ENCODE results near the gene VAPA. TPM values are rescaled to one million over a fixed set of nuclear protein-coding genes. Genes with fewer than 3 reads are reported as not detected.
A peak's percentile ranks its signal among the peaks of the same experiment; 100 is the strongest.

Gene VAPA
- total RNA-seq, 2 experiments from 2014 or later: 146 to 152 TPM

GRCh38 chr18:9927392-9928063 is 13.7 kb downstream of the VAPA start:
- Mint-ChIP-seq H3K4me1 (ENCODE audit: low read depth) (peaks cover 73% of the 10 kb centered on the region), H3K27me3 (no peaks in the 10 kb centered on the region), H3K36me3 (ENCODE audit: low read depth) (peaks cover 12% of the 10 kb centered on the region), H3K27ac (peak overlapping the region; percentile 63), H3K9me3 (no peaks in the 10 kb centered on the region), H3K4me3 (no peak overlapping the region)
- ATAC-seq (no peak), DNase-seq (no peak)
- POLR2A ChIA-PET: interaction anchor here (0.8 to 1.5 kb wide), 3 partner anchors 13 to 15 kb away, joined by 3 to 4 read pairs (median 4); partner anchors contain the start of gene VAPA
- CTCF ChIA-PET: interaction anchor here (1.2 to 1.4 kb wide), 3 partner anchors 12 to 23 kb away, joined by 3 to 4 read pairs (median 4); no protein-coding TSS in a partner anchor
- TF ChIP-seq, protein P1, sequence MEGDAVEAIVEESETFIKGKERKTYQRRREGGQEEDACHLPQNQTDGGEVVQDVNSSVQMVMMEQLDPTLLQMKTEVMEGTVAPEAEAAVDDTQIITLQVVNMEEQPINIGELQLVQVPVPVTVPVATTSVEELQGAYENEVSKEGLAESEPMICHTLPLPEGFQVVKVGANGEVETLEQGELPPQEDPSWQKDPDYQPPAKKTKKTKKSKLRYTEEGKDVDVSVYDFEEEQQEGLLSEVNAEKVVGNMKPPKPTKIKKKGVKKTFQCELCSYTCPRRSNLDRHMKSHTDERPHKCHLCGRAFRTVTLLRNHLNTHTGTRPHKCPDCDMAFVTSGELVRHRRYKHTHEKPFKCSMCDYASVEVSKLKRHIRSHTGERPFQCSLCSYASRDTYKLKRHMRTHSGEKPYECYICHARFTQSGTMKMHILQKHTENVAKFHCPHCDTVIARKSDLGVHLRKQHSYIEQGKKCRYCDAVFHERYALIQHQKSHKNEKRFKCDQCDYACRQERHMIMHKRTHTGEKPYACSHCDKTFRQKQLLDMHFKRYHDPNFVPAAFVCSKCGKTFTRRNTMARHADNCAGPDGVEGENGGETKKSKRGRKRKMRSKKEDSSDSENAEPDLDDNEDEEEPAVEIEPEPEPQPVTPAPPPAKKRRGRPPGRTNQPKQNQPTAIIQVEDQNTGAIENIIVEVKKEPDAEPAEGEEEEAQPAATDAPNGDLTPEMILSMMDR (IDR thresholded peaks at IDR 0.05): no peak
- intact Hi-C loops (cut with micrococcal nuclease): no loop called here

- no peak for ATAC-seq
- H3K4me1 Mint-ChIP-seq (ENCODE audit: low read depth): peaks cover 63% of the 10 kb centered on the region
Measured at GRCh38 chr18:9928646-9929259, 14.9 kb downstream of the VAPA start.

DNA sequence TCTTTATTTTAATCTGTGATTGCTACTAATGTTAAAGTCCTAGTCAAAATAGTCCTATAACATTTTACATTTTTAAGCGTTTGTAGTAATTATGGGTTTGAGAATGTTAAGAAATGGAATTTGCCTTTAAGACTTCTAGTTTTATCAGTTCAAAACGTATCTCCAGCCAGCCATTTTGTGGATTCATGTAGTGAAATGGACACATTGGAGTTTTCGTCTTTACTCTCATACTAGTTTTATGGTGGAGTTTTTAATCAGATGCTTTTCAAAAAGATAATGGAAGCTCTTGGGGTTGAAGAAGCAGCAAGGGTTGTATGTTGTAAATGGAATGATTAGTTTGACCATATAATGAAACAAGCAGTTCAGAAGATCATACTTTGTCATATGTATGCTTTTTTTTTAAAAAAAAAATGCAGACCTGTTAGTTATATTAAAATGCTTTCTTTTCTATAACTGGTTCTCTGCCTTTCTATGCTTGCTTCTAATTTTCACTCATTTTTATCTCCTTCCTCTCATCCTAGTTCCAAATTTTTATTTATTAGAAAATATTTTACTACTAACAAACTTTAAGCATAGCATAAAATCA is 16.6 kb downstream of the VAPA start:
- intact Hi-C loops (cut with micrococcal nuclease): no loop called here
- no peak overlapping the region for H3K4me3 Mint-ChIP-seq
- POLR2A ChIA-PET: interaction anchor here (0.6 kb wide), 1 partner anchor 92 kb away, joined by 3 read pairs; no protein-coding TSS in a partner anchor

More at GRCh38 chr18:9928646-9929259, 14.9 kb downstream of the VAPA start:
- TF ChIP-seq, protein P1 (IDR thresholded peaks at IDR 0.05): no peak
- intact Hi-C loops (cut with micrococcal nuclease): no loop called here
- no peak overlapping the region for H3K4me3 Mint-ChIP-seq
- POLR2A ChIA-PET: no interaction called here
- H3K27ac Mint-ChIP-seq: no peak overlapping the region
- H3K27me3 Mint-ChIP-seq: no peaks in the 10 kb centered on the region
- no peak for DNase-seq
- H3K9me3 Mint-ChIP-seq: no peaks in the 10 kb centered on the region
- CTCF ChIA-PET: no interaction called here
- H3K36me3 Mint-ChIP-seq (ENCODE audit: low read depth): peaks cover 17% of the 10 kb centered on the region

GRCh38 chr18:9931146-9931545 is 17.3 kb downstream of the VAPA start:
- Mint-ChIP-seq H3K4me3 (no peak overlapping the region), H3K36me3 (ENCODE audit: low read depth) (peaks cover 17% of the 10 kb centered on the region), H3K27ac (no peak overlapping the region), H3K4me1 (ENCODE audit: low read depth) (peaks cover 44% of the 10 kb centered on the region), H3K27me3 (no peaks in the 10 kb centered on the region), H3K9me3 (no peaks in the 10 kb centered on the region)
- no peak for ATAC-seq
- intact Hi-C loops (cut with micrococcal nuclease): no loop called here
- DNase-seq: no peak
- POLR2A ChIA-PET: no interaction called here
- TF ChIP-seq, protein P1 (IDR thresholded peaks at IDR 0.05): no peak
- CTCF ChIA-PET: no interaction called here

More for the DNA sequence above, 16.6 kb downstream of the VAPA start:
- no peaks in the 10 kb centered on the region for H3K9me3 Mint-ChIP-seq
- CTCF ChIA-PET: no interaction called here
- DNase-seq (no peak), ATAC-seq (no peak)
- peaks cover 16% of the 10 kb centered on the region for H3K36me3 Mint-ChIP-seq (ENCODE audit: low read depth)
- TF ChIP-seq, protein P1 (IDR thresholded peaks at IDR 0.05): no peak
- peaks cover 50% of the 10 kb centered on the region for H3K4me1 Mint-ChIP-seq (ENCODE audit: low read depth)
- H3K27me3 Mint-ChIP-seq: no peaks in the 10 kb centered on the region
- peak overlapping the region; percentile 46 for H3K27ac Mint-ChIP-seq

DNA sequence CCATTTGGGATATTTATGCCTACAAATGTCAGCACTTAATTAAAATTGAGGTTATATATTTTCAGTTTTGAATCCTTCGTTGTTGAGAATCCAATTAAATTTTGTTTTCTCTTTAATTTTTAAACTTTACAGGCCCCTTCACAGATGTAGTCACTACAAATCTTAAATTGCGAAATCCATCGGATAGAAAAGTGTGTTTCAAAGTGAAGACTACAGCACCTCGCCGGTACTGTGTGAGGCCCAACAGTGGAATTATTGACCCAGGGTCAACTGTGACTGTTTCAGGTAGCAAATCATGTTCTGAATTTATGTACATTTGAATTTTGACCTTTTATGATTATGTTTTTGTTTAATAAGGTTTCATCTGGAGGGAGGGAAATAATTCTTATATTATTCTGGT is 17.9 kb downstream of the VAPA start:
- Mint-ChIP-seq H3K9me3 (no peaks in the 10 kb centered on the region), H3K4me3 (no peak overlapping the region), H3K36me3 (ENCODE audit: low read depth) (peaks cover 22% of the 10 kb centered on the region), H3K27me3 (no peaks in the 10 kb centered on the region), H3K27ac (peak overlapping the region; percentile 63), H3K4me1 (ENCODE audit: low read depth) (peaks cover 39% of the 10 kb centered on the region)
- ATAC-seq (no peak), DNase-seq (no peak)
- ChIA-PET CTCF (no interaction called here), POLR2A (interaction anchor here (1.3 kb wide), 1 partner anchor 17 kb away, joined by 3 read pairs; no protein-coding TSS in a partner anchor)
- TF ChIP-seq, protein P1 (IDR thresholded peaks at IDR 0.05): no peak
- intact Hi-C loops (cut with micrococcal nuclease): no loop called here

All from activated CD8-positive, alpha-beta T cell treated with anti-CD3 and anti-CD28 coated beads for 36 hours (primary cell).